HS-27A (cell line): Measurements from ENCODE around the gene MRPS23.

Source experiments
- DNase-seq: peaks from one replicate; pipeline ENCODE4 v3.0.0-alpha.2; 2012; ENCODE audit warnings: low read depth, missing footprints

Gene MRPS23

DNA sequence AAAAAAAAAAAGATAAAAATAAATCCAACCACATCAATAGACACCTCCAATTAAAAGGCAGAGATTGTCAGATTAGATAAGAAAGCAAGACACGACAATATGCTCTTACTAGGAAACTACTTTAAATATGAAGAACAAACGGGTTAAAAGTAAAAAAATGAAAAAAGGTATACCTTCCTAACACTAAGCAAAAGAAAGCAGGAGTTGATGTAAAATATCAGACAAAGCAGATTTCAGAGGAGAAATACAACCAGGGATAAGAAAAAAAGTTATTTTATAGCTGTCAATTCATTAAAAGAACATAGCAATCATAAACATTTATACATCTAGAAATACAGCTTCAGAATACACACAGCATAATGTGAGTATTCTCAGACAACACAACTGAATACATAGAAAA is 55.0 kb downstream of the MRPS23 start:
- DNase-seq: no peak

DNA sequence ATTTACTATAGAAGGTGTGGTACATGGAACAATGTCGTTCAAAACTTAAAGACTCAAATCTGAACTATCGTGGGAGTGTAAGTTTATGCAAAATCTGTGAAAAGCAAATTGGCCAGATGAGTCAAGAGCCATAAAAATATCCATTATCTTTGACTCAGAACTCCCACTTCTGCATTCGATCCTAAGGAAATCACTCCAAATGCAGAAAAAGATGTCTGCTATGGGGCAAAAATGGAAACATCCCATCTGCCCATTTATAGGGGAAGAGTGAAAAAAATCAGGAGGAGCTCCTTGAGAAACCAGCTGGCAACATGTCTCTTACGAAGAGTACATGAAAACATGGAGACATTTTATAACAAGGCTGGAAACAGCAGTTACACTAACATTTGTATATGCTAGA is 61.1 kb downstream of the MRPS23 start:
- DNase-seq: no peak

DNA sequence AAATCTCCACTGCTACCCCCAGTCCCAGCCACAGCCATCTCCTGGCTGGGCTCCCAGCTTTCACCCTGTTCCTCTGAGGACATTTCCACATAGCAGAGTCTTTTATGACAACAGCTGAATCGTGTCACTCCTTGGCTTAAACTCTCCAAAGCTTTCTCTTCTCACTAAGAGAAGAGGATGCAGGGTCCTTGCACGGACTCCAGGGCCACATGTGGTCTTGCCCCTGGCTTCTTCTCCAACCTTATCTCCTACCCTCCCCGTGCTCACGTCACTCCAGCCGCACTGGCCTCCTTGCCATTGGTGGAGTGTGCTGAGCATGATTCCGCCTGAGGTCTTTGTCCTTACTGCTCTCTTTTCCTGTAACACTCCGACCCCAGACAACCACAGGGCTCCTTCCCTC is 64.8 kb downstream of the MRPS23 start:
- DNase-seq: no peak
